Heart right ventricle (tissue), 16 donors: ENCODE data around the gene GART. TPM values are rescaled to one million over a fixed set of nuclear protein-coding genes. Genes with fewer than 3 reads are reported as not detected.

ENCODE experiments used
- ATAC-seq, 8 donors: fragments of 200-7000 bp; cut with Tn5 transposase; one replicate each; pipeline ENCODE4 v1.9.1; 2020; ENCODE audit warnings: mild to moderate bottlenecking in 8 of 8, moderate library complexity in 8 of 8, moderate number of reproducible peaks in 1 of 8
- DNase-seq, 2 donors: peaks; one replicate each; pipeline ENCODE4 v3.0.0-alpha.2; 2020
- H3K27ac ChIP-seq, 10 donors: fragments of 200-600 bp; sonication (generic) in 2 of 10; one replicate each; pipeline versions ENCODE4 v1.5.0 to v1.8.0; 2020 to 2022; ENCODE audit warnings: mild to moderate bottlenecking in 3 of 10
- H3K27me3 ChIP-seq, 7 donors: fragments of 200-600 bp; one replicate each; pipeline ENCODE4 v1.8.0; 2021 to 2022; ENCODE audit warnings: mild to moderate bottlenecking in 2 of 7
- H3K36me3 ChIP-seq, 9 donors: fragments of 200-600 bp; sonication (generic) in 1 of 9; one replicate each; pipeline versions ENCODE4 v1.5.0 to v1.8.0; 2020 to 2022; ENCODE audit warnings: mild to moderate bottlenecking in 2 of 9
- H3K4me1 ChIP-seq, 9 donors: fragments of 200-600 bp; sonication (generic) in 1 of 9; one replicate each; pipeline versions ENCODE4 v1.5.0 to v1.8.0; 2020 to 2022; ENCODE audit warnings: mild to moderate bottlenecking in 4 of 9
- H3K4me3 ChIP-seq, 10 donors: fragments of 200-600 bp; sonication (generic) in 2 of 10; one replicate each; pipeline versions ENCODE4 v1.5.0 to v1.8.0; 2020 to 2022; ENCODE audit warnings: mild to moderate bottlenecking in 7 of 10, moderate library complexity in 2 of 10
- H3K9me3 ChIP-seq, 11 donors: fragments of 200-600 bp in 10 of 11; sonication (generic) in 2 of 11; one replicate each; pipeline versions ENCODE4 v1.5.0 to v1.8.0; 2013 to 2022; ENCODE audit warnings: mild to moderate bottlenecking in 2 of 11, control low read depth in 1 of 11, moderate library complexity in 1 of 11
- WGBS, 2 donors: extraction: QIAGEN DNeasy Blood & Tissue Kit; methylation state at CpG; one replicate each; pipeline ENCODE4 v1.1.7; 2013; ENCODE audit warnings: inconsistent platforms in 1 of 2; 5-methylcytosine and 5-hydroxymethylcytosine counted together
- intact Hi-C, 10 donors: fragments of 100-400 bp; cut with DNase I; formaldehyde crosslinking; loops; one replicate each; pipeline versions ENCODE4 v1.11.1 to v1.14.2; 2022
- polyA plus RNA-seq, 2 donors: library from polyadenylated mRNA; stranded (reverse); fragments of 200-250 nt; gene quantifications; one replicate each; pipeline ENCODE4 v1.2.3, GENCODE V29; 2013
- total RNA-seq, 10 donors: library from RNA; stranded (reverse); fragmentation: NEBNext Ultra II Directional in 3 of 10; extraction: Animal tissue kit (Norgen Biotek cat#: 25700) in 3 of 10; gene quantifications; one replicate each; pipeline versions ENCODE4 v1.2.1 to v1.2.4, GENCODE V29; 2021 to 2023
- TF ChIP-seq, protein P1 (sequence below), 9 donors: fragments of 200-600 bp; sonication (generic) in 2 of 9; IDR thresholded peaks; one replicate each; pipeline versions ENCODE4 v1.5.0 to v1.8.0; 2021 to 2022; ENCODE audit warnings: antibody characterized with exemption in 9 of 9, mild to moderate bottlenecking in 5 of 9, moderate library complexity in 1 of 9
- donor health status: Arrhythmogenic right ventricular cardiomyopathy.
- donor health status: ischemic (EF 13 %, LVEDD 7.1; RV severe dilation, severe dysfunction).
- donor health status: healthy with polysubstance abuse.
- donor health status: DM: no; HTN: yes; CAD: no.
- donor health status: DM: no; HTN: no; CAD: no.
- donor health status: ischemic (EF 25% LVEDD 6.9; RV normal size, moderate dysfunction).
- donor health status: ischemic (EF 25% LVEDD 5.7; RV mildly dilated, moderate dysfunction).
- donor health status: healthy.
- donor health status: DM: yes; HTN: yes; CAD: no.
- donor health status: Ischemic cardiomyopathy.
- donor health status: ischemic (EF 35%, LVEDD 5.7; RV mildly dilated, moderate dysfunction).
- donor health status: nonischemic (EF 11% LVEDD 7.7; RV severe dilation, severe dysfunction).
- donor health status: DM: yes; HTN: yes; CAD: no.
- donor health status: PGD.
- donor health status: ischemic (EF 29% LVEDD 5.4; RV normal size, mild dysfunction).
- donor health status: nonischemic (EF 23%, LVEDD 6.1; RV moderate dilation, normal function).

The GART gene
- total and polyA plus RNA-seq, 12 donors: 11.3 to 52.6 (median 41.5) TPM

DNA sequence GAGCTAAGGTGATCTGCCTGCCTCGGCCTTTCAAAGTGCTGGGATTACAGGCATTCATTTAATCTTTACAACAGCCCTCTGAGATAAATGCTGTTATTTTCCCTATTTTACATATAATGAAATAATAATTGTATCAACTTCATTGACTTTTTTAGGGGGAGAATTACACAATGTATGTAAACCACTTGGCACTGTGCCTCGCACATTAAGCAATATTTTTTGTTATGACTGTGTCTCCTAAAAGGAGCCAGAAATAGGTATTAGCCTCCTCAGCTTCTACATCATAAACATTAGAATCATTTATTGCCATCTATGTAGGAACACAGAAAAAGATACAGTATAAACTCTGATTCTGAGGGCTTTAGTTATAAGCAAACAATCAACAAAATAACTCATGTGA is 49.3 kb downstream of the GART start:
- DNase-seq (no peak), ATAC-seq (no peak)
- Histone ChIP-seq H3K4me1 (peaks cover 0 to 15% (median 10%) of the 10 kb centered on the region in 9 donors), H3K4me3 (peak overlapping the region in 1 of 10 donors; percentile 77), H3K36me3 (peaks cover 0 to 9% (median 0%) of the 10 kb centered on the region in 9 donors), H3K27ac (peak overlapping the region in 4 of 10 donors; percentile 87 to 92 (median 90)), H3K9me3 (no peaks in the 10 kb centered on the region), H3K27me3 (no peaks in the 10 kb centered on the region)
- 71 to 88% methylated on average over 2 of the region's 2 CpGs for WGBS, 2 donors
- TF ChIP-seq, protein P1, sequence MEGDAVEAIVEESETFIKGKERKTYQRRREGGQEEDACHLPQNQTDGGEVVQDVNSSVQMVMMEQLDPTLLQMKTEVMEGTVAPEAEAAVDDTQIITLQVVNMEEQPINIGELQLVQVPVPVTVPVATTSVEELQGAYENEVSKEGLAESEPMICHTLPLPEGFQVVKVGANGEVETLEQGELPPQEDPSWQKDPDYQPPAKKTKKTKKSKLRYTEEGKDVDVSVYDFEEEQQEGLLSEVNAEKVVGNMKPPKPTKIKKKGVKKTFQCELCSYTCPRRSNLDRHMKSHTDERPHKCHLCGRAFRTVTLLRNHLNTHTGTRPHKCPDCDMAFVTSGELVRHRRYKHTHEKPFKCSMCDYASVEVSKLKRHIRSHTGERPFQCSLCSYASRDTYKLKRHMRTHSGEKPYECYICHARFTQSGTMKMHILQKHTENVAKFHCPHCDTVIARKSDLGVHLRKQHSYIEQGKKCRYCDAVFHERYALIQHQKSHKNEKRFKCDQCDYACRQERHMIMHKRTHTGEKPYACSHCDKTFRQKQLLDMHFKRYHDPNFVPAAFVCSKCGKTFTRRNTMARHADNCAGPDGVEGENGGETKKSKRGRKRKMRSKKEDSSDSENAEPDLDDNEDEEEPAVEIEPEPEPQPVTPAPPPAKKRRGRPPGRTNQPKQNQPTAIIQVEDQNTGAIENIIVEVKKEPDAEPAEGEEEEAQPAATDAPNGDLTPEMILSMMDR (IDR thresholded peaks at IDR 0.05): no peak
- intact Hi-C loops: no loop called here

DNA sequence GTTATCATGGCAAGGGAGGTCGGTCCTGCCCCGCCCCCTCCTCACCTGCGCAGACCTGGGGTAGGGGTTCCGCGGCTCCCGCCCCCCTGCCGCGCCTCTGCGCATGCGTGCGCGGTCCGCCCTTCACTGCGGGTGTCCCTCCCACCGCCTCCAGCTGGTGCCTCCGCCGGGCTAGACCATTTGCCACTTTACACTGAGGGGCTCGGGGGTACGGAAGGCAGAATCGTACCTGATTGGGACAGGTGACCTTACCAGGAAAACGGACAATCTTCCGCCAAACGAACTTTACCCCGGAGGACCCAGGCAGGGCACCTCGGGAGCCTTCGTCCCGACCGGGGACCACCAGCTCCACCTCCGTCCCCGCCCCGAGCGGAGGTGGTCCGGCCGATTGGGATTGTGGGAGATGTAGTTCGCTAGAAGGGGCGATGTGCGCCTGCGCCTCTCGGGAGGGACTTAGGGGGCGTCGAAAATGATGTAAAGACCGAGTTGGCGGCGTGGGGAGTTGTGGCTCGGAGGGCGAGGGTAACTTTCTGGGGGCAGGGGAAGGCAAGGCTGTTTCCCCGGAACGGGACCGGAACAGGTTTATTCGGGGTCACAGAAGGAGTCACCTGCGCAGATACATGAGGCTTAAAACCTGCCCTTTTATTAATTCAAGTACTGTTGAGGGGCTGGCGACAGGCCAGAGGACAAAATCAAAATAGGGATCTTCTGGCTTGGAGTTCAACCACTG is 50.4 kb downstream of the GART start, which contains the start of gene DNAJC28:
Gene DNAJC28 (minus strand): TSS at position 344 of the 730 bp plus-strand sequence. CDS start 2,323 bp downstream, outside the sequence.
- intact Hi-C loops: no loop called here

DNA sequence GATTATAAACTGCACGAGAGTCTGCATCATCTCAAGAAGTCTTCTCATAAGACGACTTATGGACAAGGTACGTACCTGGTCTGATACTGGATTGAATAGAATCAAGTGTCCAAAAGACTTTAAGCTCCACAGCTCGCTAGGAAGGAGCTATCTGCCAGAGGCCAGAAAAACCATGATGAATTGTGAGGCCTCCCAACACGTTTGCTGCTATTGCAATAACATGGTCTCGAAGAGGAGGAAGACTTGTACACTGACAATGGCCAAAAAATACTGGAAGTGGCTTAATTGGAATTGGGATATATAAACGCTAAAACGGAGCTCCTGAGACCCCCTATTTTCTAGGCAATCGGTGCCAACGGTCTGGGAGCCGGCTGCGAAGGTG is 50.9 kb downstream of the GART start:
- peak in 2 of 8 donors; percentile 2 to 11 for ATAC-seq
- H3K27me3 ChIP-seq: no peaks in the 10 kb centered on the region
- TF ChIP-seq, protein P1 (IDR thresholded peaks at IDR 0.05): no peak
- H3K27ac ChIP-seq: peak overlapping the region; percentile 11 to 92 (median 87)
- WGBS, 2 donors: 15 to 16% methylated on average over 12 of the region's 12 CpGs
- H3K4me3 ChIP-seq: peak overlapping the region; percentile 54 to 87 (median 76)
- no peak for DNase-seq
- H3K36me3 ChIP-seq: peaks cover 0 to 9% (median 0%) of the 10 kb centered on the region in 9 donors
- intact Hi-C loops: no loop called here
- no peaks in the 10 kb centered on the region for H3K9me3 ChIP-seq
- peaks cover 0 to 15% (median 10%) of the 10 kb centered on the region in 9 donors for H3K4me1 ChIP-seq

More for the DNA sequence above, 50.4 kb downstream of the GART start, which contains the start of gene DNAJC28:
- peaks cover 0 to 15% (median 10%) of the 10 kb centered on the region in 9 donors for H3K4me1 ChIP-seq
- TF ChIP-seq, protein P1 (IDR thresholded peaks at IDR 0.05): no peak
- 0 to 1% methylated on average over 52 of the region's 52 CpGs for WGBS, 2 donors
- H3K36me3 ChIP-seq: peaks cover 0 to 9% (median 0%) of the 10 kb centered on the region in 9 donors
- H3K27me3 ChIP-seq: no peaks in the 10 kb centered on the region
- peak within 1 kb of the TSS; percentile 11 to 92 (median 87) for H3K27ac ChIP-seq
- ATAC-seq: peak; percentile 98 to 100 (median 99)
- no peaks in the 10 kb centered on the region for H3K9me3 ChIP-seq
- peak; percentile 95 for DNase-seq
- peak within 1 kb of the TSS; percentile 54 to 87 (median 76) for H3K4me3 ChIP-seq

DNA sequence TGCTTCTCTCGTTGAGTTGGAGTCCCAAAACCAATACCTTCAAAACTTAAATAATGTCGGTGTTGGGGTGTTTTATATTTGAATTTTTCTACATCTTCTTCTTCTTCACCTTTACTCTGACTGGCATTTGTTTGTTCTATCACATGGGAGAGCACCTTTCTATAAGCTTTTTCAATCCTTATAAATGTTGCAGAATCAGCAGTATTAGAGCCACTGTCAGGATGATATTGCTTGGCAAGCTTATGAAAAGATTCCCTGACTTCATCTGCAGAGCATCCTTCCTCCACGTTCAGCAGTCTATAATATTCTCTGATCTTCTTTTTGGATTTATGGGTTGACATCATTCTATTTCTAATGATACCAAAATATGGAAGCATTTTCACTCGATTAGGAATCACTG is 53.0 kb downstream of the GART start:
- H3K27me3 ChIP-seq: no peaks in the 10 kb centered on the region

More for the DNA sequence above, 53.0 kb downstream of the GART start:
- TF ChIP-seq, protein P1 (IDR thresholded peaks at IDR 0.05): no peak
- H3K27ac ChIP-seq: no peak overlapping the region
- H3K36me3 ChIP-seq: peaks cover 0 to 9% (median 0%) of the 10 kb centered on the region in 9 donors
- DNase-seq (no peak), ATAC-seq (no peak)
- 91 to 96% methylated on average over 4 of the region's 4 CpGs for WGBS, 2 donors
- H3K4me3 ChIP-seq: no peak overlapping the region
- intact Hi-C loops: no loop called here
- peaks cover 0 to 15% (median 10%) of the 10 kb centered on the region in 9 donors for H3K4me1 ChIP-seq
- no peaks in the 10 kb centered on the region for H3K9me3 ChIP-seq
